Smooth muscle cell (in vitro differentiated cells): ENCODE measurements around the gene KCNT2. TPM values are rescaled to one million over a fixed set of nuclear protein-coding genes. Genes with fewer than 3 reads are reported as not detected.
A peak's percentile ranks its signal among the peaks of the same experiment; 100 is the strongest.
"Not testable (repeated sequence)": the region's sequence is repeated elsewhere in the genome, so short reads cannot be mapped to it uniquely, and the experiment has no call there.

Source experiments
- DNase-seq: peaks from one replicate; lab custom pipeline; 2025; ENCODE audit not compliant: unreplicated experiment; lab: John Stamatoyannopoulos, UW
- H2AFZ ChIP-seq: fragments of 200-600 bp; sonication (generic); 2 replicates; pipeline ENCODE4 v1.6.0; 2016; ENCODE audit warnings: antibody characterized with exemption, low read depth, mild to moderate bottlenecking
- H3F3A ChIP-seq: fragments of 200-600 bp; sonication (generic); 2 replicates; pipeline ENCODE4 v1.6.0; 2017; ENCODE audit warnings: antibody characterized with exemption, low read depth
- H3K27ac ChIP-seq: fragments of 200-600 bp; sonication (generic); 2 replicates; pipeline ENCODE4 v1.5.1; 2016; ENCODE audit warnings: low read depth, mild to moderate bottlenecking
- H3K27me3 ChIP-seq: fragments of 200-600 bp; sonication (generic); 2 replicates; pipeline ENCODE4 v1.6.1; 2016; ENCODE audit warnings: low read depth, mild to moderate bottlenecking
- H3K36me3 ChIP-seq: fragments of 200-600 bp; sonication (generic); 2 replicates; pipeline ENCODE4 v1.5.1; 2016; ENCODE audit warnings: low read depth
- H3K4me1 ChIP-seq: fragments of 200-600 bp; sonication (generic); 2 replicates; pipeline ENCODE4 v1.5.1; 2016; ENCODE audit warnings: low read depth
- H3K4me2 ChIP-seq: fragments of 200-600 bp; sonication (generic); 2 replicates; pipeline ENCODE4 v1.6.0; 2016; ENCODE audit warnings: mild to moderate bottlenecking
- H3K4me3 ChIP-seq: fragments of 200-600 bp; sonication (generic); 2 replicates; pipeline ENCODE4 v1.5.1; 2016; ENCODE audit warnings: mild to moderate bottlenecking
- H3K79me2 ChIP-seq: fragments of 200-600 bp; sonication (generic); 2 replicates; pipeline ENCODE4 v1.6.0; 2016; ENCODE audit warnings: low read depth, mild to moderate bottlenecking
- H3K9ac ChIP-seq: fragments of 200-600 bp; sonication (generic); 2 replicates; pipeline ENCODE4 v1.6.0; 2016; ENCODE audit warnings: low read depth
- H3K9me3 ChIP-seq: fragments of 200-600 bp; sonication (generic); replicated peaks from 2 replicates; pipeline ENCODE4 v1.5.1; 2016; ENCODE audit warnings: low read depth
- H4K20me1 ChIP-seq: fragments of 200-600 bp; sonication (generic); 2 replicates; pipeline ENCODE4 v1.6.0; 2016; ENCODE audit warnings: low read depth
- CTCF ChIP-seq: fragments of 200-600 bp; sonication (generic); IDR thresholded peaks from 2 replicates; pipeline ENCODE4 v1.5.1; 2017; ENCODE audit warnings: borderline replicate concordance, mild to moderate bottlenecking, antibody characterized with exemption; ENCODE audit not compliant: insufficient read depth, poor library complexity, severe bottlenecking
- WGBS: methylation state at CpG from one replicate; pipeline ENCODE4 v1.1.7; 2016; ENCODE audit warnings: low lambda C conversion rate; 5-methylcytosine and 5-hydroxymethylcytosine counted together
- polyA plus RNA-seq: library from polyadenylated mRNA; unstranded; fragments of >200 nt; fragmentation: Nextera tagmentation; extraction: Ambion mirVana; gene quantifications from 2 replicates; pipeline ENCODE4 v1.2.1, GENCODE V29; 2016
- total RNA-seq: library from RNA; depleted of rRNA; stranded (reverse); fragments of >200 nt; gene quantifications from 2 replicates; pipeline ENCODE4 v1.2.3, GENCODE V29; 2014

Gene KCNT2
- total and polyA plus RNA-seq, 2 experiments from 2014 or later, result 1.3 to 2.7 TPM

- Histone ChIP-seq H4K20me1 (no peaks in the 10 kb centered on the region), H3K27ac (peak overlapping the region; percentile 0), H3K9me3 (no peaks in the 10 kb centered on the region), H3K27me3 (no peaks in the 10 kb centered on the region), H2AFZ (peak overlapping the region; percentile 43), H3K36me3 (no peaks in the 10 kb centered on the region), H3K79me2 (no peaks in the 10 kb centered on the region), H3K4me2 (peak overlapping the region; percentile 23), H3K4me3 (no peak overlapping the region), H3K9ac (no peak overlapping the region), H3F3A (no peaks in the 10 kb centered on the region), H3K4me1 (no peaks in the 10 kb centered on the region)
- 41% methylated on average over 3 of the region's 3 CpGs for WGBS
- TF ChIP-seq CTCF, result no peak
- no peak for DNase-seq
Observed at GRCh38 chr1:196531737-196532524, 76.3 kb downstream of the KCNT2 start.

GRCh38 chr1:196527919-196528318, 80.3 kb downstream of the KCNT2 start:
- Histone ChIP-seq H3K9ac (no peak overlapping the region), H4K20me1 (no peaks in the 10 kb centered on the region), H3K4me3 (no peak overlapping the region), H3K79me2 (no peaks in the 10 kb centered on the region), H3K27ac (no peak overlapping the region), H3K4me1 (no peaks in the 10 kb centered on the region), H3K36me3 (no peaks in the 10 kb centered on the region), H3K9me3 (no peaks in the 10 kb centered on the region), H3K4me2 (no peak overlapping the region), H2AFZ (no peak overlapping the region), H3K27me3 (no peaks in the 10 kb centered on the region), H3F3A (no peaks in the 10 kb centered on the region)
- DNase-seq, result no peak
- TF ChIP-seq CTCF, result no peak
- 98% methylated on average over 2 of the region's 2 CpGs for WGBS

GRCh38 chr1:196522574-196523345, 85.5 kb downstream of the KCNT2 start:
- H3K4me3 ChIP-seq, H3K9me3 ChIP-seq, H3K27ac ChIP-seq, H4K20me1 ChIP-seq, H3K27me3 ChIP-seq, H3K4me2 ChIP-seq, H3K9ac ChIP-seq, H3K4me1 ChIP-seq, H3F3A ChIP-seq, DNase-seq, H3K79me2 ChIP-seq, H3K36me3 ChIP-seq, H2AFZ ChIP-seq: not testable (repeated sequence)
- 97% methylated on average over 12 of the region's 12 CpGs for WGBS

GRCh38 chr1:196517193-196517592, 91.0 kb downstream of the KCNT2 start:
- H3K4me3 ChIP-seq, result no peak overlapping the region

More at GRCh38 chr1:196517193-196517592, 91.0 kb downstream of the KCNT2 start:
- DNase-seq, result no peak
- Histone ChIP-seq H3K27me3 (no peaks in the 10 kb centered on the region), H3K4me1 (no peaks in the 10 kb centered on the region), H3K79me2 (no peaks in the 10 kb centered on the region), H3K36me3 (no peaks in the 10 kb centered on the region), H3K4me2 (no peak overlapping the region), H3K27ac (no peak overlapping the region), H4K20me1 (no peaks in the 10 kb centered on the region), H2AFZ (no peak overlapping the region), H3K9ac (no peak overlapping the region), H3K9me3 (peaks cover 4% of the 10 kb centered on the region), H3F3A (no peaks in the 10 kb centered on the region)
- no peak for TF ChIP-seq CTCF
